IPS-18c (cell line): ENCODE measurements around the gene ISYNA1.
"Not testable (repeated sequence)": the region's sequence is repeated elsewhere in the genome, so short reads cannot be mapped to it uniquely, and the experiment has no call there.

Source experiments
- H3K4me3 ChIP-seq: 2 replicates; pipeline ENCODE4 v1.7.0; 2013; ENCODE audit warnings: low read depth, mild to moderate bottlenecking, low read length, moderate library complexity; ENCODE audit not compliant: insufficient read depth
- H3K9me3 ChIP-seq: one replicate; pipeline ENCODE4 v1.6.1; 2013; ENCODE audit warnings: mild to moderate bottlenecking, low read length, moderate library complexity; ENCODE audit not compliant: control insufficient read depth, insufficient read depth

ISYNA1 gene

GRCh38 chr19:18418029-18418482 lies 19.9 kb downstream of the ISYNA1 start:
- no peaks in the 10 kb centered on the region for H3K9me3 ChIP-seq
- H3K4me3 ChIP-seq, result peak overlapping the region; percentile 46

DNA sequence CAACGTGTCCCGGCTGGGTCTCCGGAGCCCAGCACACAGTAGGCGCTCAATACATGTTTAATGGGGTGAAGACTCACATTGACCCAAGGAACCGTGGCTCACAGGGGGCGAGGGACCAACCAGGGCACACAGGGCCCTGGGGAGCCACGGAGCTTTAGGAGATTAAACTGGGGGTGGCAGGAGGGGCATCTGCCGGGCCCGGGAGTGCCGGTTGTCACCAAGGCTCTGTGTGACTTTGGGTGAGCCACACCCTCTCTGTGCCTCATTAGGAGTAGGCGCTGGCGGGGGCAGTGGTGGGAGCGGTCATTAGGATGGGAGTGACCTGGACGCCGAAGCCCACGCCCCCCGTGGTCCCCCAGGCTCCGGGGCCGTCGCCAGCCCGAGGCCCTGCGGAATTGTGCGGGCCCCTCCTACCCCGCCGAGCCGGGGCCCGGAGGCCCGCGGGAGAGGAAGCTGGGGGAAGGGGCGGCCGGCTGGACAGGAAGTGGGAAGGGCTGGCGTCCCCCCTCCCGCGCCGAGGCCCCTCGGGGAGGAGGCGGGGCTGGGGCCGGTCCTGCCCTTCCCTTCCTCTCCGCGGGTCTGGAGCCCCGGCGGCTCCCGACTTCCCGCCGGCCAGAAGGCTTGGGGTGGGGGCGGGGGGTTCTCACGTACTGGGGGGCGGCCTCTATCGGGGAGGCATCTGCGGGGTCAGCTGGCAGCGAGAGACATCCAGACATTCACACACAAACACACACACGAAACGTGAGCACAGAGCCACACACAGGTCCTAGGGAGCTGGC lies 20.5 kb downstream of the ISYNA1 start:
- H3K4me3 ChIP-seq, result peak overlapping the region; percentile 63
- H3K9me3 ChIP-seq, result no peaks in the 10 kb centered on the region

- no peaks in the 10 kb centered on the region for H3K9me3 ChIP-seq
- H3K4me3 ChIP-seq, result peak overlapping the region; percentile 63
Observed at GRCh38 chr19:18416778-18417249, 21.1 kb downstream of the ISYNA1 start.

- no peak overlapping the region for H3K4me3 ChIP-seq
- no peaks in the 10 kb centered on the region for H3K9me3 ChIP-seq
Observed at GRCh38 chr19:18415178-18415867, 22.6 kb downstream of the ISYNA1 start.

DNA sequence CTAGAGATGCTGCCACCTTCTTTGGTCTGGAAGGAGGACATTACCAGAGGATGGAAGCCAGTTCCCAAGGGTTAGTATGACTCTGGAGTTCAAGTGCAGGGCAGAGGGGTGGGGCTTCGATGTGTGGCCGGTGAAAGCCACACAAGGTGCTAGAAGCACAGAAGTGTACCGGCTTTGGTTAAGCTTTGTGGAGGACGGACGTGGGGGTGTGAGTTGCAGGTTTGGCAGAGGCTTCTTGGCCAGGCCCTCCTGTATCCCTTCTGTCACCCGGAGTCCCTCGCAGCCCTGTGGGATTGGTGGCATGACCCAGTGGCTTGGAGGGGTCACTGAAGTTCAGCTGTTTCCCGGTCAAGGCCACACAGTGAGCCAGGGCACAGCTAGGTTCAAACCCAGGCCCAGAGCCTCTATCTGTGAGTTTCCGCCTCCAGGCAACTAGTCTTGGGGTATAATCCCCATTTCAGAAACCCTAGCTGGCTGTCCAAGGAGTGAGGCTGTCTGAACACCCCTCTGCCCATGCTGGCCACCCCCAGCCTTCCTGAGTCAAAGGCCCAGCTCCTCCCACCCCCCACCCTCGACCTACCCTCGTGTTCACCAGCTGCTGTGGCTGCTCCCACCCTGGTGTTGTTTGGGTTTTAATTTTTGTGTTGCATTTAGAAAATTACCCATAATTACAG lies 23.3 kb downstream of the ISYNA1 start:
- H3K4me3 ChIP-seq, result no peak overlapping the region
- no peaks in the 10 kb centered on the region for H3K9me3 ChIP-seq

- Histone ChIP-seq H3K9me3 (no peaks in the 10 kb centered on the region), H3K4me3 (no peak overlapping the region)
Observed at GRCh38 chr19:18412610-18413239, 25.2 kb downstream of the ISYNA1 start.

- H3K4me3 ChIP-seq, result no peak overlapping the region
- no peaks in the 10 kb centered on the region for H3K9me3 ChIP-seq
Observed at GRCh38 chr19:18408053-18408476, 29.9 kb downstream of the ISYNA1 start.

DNA sequence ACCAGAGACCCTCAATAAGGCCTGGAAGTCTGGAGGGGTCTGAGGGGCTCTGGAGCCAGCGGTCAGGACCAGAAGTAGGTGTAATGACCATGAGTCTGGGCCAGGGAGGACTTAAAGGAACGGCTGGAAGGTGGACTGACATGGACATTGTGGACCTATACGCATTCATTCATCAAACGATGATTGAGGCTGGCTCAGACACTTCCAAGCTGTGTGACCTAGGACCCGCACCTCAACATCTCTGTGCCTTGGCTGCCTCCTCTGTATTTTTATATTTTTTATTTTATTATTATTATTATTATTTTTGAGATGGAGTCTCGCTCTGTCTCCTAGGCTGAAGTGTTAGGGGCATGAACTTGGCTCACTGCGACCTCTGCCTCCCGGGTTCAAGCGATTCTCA lies 31.2 kb downstream of the ISYNA1 start:
- H3K4me3 ChIP-seq, result no peak overlapping the region
- no peaks in the 10 kb centered on the region for H3K9me3 ChIP-seq

DNA sequence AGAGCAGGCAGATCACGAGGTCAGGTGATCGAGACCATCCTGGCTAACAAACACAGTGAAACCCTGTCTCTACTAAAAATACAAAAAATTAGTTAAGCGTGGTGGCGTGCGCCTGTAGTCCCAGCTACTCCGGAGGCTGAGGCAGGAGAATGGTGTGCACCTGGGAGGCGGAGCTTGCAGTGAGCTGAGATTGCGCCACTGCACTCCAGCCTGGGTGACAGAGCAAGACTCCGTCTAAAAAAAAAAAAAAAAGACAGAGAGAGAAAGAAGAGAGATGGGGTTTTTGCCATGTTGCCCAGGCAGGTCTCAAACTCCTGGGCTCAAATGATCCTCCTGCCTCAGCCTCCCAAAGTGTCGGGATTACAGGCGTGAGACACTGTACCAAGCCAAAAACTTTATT lies 32.2 kb downstream of the ISYNA1 start:
- H3K4me3 ChIP-seq, H3K9me3 ChIP-seq: not testable (repeated sequence)

DNA sequence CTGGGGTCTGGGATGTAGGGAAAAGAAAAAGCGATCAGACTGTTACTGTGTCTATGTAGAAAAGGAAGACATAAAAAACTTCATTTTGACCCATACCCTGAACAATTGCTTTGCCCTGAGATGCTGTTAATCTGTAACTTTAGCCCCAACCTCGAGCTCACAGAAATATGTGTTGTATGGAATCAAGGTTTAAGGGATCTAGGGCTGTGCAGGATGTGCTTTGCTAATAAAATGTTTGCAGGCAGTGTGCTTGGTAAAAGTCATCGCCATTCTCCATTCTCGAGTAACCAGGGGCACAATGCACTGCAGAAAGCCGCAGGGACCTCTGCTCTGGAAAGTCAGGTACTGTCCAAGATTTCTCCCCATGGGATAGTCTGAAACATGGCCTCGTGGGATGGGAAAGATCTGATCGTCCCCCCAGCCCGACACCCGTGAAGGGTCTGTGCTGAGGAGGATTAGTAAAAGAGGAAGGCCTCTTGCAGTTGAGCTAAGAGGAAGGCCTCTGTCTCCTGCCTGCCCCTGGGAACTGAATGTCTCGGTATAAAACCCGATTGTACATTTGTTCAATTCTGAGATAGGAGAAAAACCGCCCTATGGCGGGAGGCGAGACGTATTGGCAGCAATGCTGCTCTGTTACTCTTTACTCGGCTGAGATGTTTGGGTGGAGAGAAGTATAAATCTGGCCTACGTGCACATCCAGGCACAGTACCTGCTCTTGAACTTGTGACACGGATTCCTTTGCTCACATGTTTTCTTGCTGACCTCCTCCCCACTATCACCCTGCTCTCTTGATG lies 35.3 kb downstream of the ISYNA1 start:
- H3K4me3 ChIP-seq, H3K9me3 ChIP-seq: not testable (repeated sequence)

DNA sequence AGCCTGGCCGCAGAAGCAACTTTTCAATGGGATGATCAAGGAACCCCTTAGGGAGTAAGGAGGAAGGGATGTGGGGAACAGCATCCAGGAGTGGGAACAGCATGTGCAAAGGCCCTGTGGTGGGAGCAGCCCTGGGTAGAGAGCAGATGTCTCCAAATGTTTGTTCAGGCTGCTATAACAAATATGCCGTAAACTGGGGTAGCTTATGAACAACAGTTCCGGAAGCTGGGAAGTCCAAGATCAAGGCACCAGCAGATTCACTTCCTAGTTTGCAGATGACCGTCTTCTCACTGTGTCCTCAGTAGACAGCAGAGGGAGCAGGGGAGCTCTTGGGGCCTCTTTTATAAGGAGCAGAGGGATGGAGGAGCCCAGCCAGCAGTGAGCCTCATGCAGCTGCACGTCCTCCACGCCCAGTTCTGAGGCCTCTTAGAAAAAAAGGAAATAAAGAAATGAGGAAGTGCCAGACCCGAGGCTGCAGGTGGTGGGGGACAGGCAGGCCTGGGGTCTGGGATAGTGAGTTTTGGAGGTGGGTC lies 36.3 kb downstream of the ISYNA1 start:
- H3K4me3 ChIP-seq, result no peak overlapping the region
- H3K9me3 ChIP-seq, result no peaks in the 10 kb centered on the region

DNA sequence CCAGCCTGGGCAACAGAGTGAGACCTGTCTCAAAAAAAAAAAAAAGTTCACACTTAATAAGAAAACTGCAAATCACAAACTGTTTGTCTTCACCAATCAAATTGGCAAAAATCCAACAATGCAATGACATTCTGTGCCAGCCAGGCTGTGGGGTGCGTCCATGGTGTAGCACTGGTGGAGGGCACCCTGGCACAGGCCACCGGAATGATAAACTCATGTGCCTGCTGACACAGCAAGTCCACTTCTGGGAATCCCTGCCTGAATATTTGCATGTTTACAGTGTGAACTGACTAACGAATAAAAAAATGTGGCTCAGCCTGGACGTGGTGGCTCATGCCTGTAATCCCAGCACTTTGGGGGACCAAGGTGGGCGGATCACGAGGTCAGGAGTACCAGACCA lies 38.9 kb downstream of the ISYNA1 start:
- no peak overlapping the region for H3K4me3 ChIP-seq
- H3K9me3 ChIP-seq, result no peaks in the 10 kb centered on the region

DNA sequence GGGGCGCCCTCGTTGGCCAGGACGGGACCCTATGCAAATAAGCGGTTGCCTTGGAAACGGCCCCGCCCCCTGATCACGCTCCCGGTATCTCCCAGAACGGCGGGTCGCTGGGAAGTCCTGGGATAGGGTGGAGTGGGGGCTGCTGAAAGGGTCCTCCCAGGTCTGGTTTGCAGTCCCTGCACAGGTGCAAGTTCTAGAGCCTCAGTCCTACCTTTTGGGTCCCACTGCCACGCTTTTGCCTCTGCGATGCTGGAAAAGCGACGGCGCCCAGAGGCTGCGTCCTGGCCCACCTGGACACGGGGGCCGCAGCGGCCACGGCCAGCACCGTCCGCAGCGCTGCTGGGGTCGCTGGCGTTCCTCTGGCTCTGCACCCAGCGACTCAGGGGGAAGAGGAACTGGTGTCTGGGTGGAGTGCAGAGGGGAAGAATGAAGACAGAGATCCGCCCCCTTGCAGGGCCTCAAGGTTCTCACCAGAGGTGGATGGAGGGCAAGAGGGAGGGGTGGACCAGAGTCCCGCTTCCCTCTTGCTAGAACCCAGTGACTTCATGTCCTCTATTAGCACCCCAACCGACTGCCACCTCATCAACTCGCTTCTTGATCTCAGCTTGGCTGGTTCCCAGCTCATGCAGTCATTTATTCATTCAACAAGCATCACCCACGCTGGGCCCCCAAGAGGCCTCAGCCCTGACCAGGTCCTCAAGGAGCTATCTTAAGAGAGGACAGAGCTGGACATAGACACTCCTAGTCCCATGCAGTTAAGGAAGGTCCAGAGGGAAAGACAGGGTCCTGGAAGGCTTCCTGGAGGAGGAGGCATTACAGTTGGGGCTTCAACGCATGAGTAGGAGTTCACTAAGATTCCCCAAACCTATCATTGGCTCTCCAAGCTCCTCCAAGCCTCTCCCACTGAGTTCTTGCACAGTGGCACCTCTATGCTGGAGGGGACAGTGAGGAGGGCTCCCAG lies 40.4 kb downstream of the ISYNA1 start, which contains the start of gene LRRC25:
TSS of gene LRRC25 (minus strand) at position 381 of the 961 bp plus-strand sequence. CDS start 659 bp downstream, outside the sequence.
- Histone ChIP-seq H3K9me3 (no peaks in the 10 kb centered on the region), H3K4me3 (no peak within 1 kb of the TSS)

DNA sequence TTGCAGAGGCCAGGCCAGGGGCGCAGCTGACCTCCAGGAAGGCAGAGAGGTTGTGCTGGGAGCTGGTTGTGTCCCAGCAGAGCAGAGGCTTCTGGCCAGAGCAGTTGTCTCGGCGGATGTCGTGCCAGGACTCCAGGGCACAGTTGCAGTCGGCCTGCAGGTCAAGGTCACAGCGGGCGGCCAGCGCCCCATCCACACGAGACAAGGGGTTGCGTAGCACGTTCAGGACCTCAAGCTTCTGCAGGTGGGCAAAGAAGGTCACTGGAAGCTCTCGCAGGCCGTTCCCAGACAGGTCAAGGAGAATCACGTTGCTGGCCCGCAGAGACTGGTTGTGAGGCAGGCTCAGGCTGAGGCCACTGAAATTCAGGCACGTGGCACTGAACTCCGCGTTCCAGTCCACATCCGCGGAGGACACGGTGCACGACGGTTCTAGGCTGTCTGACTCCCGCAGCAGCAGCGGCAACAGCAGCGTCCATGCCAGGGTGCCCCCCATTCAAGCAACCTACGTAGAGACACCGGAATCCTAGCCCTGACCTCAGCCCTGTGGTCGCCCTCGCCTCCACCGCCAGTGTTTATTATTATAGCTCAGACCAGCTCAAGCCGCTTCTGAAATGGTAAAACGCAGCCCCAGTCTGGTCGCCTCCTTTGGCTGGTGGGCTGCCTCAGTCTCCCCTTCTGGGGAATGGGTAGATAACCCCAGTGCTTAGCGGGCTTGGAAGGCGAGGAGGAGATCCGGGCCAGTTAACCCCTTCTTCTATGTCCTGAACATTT lies 41.3 kb downstream of the ISYNA1 start:
- no peak overlapping the region for H3K4me3 ChIP-seq
- no peaks in the 10 kb centered on the region for H3K9me3 ChIP-seq

- H3K9me3 ChIP-seq, result no peaks in the 10 kb centered on the region
- H3K4me3 ChIP-seq, result no peak overlapping the region
Observed at GRCh38 chr19:18393836-18394235, 44.1 kb downstream of the ISYNA1 start.
